ENCODE results near the gene FASTKD1.

DNA sequence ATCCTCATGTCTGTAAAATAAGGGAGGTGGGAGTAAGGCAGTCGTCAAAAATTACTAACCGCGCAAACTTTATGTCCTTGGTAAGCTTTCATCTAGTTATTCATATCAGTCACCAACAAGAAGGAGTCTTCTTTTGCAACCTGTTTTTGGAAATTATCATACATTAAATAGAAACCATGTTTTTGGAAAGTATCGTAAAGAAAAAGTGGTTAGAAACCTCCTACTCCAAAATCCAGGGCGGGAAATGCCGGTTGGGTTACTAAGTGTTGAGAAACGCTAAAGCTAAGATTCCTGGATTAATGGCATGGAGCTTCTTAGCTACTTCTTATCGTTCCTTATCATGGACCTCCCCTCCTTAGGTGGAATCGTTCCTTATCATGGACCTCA, 93.6 kb downstream of the FASTKD1 start:
- TF ChIP-seq EZH2 (IDR thresholded peaks at IDR 0.05; ENCODE audit: borderline replicate concordance, control insufficient read depth, low read depth, low read length) = no peak
- TF ChIP-seq, protein P1, sequence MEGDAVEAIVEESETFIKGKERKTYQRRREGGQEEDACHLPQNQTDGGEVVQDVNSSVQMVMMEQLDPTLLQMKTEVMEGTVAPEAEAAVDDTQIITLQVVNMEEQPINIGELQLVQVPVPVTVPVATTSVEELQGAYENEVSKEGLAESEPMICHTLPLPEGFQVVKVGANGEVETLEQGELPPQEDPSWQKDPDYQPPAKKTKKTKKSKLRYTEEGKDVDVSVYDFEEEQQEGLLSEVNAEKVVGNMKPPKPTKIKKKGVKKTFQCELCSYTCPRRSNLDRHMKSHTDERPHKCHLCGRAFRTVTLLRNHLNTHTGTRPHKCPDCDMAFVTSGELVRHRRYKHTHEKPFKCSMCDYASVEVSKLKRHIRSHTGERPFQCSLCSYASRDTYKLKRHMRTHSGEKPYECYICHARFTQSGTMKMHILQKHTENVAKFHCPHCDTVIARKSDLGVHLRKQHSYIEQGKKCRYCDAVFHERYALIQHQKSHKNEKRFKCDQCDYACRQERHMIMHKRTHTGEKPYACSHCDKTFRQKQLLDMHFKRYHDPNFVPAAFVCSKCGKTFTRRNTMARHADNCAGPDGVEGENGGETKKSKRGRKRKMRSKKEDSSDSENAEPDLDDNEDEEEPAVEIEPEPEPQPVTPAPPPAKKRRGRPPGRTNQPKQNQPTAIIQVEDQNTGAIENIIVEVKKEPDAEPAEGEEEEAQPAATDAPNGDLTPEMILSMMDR (IDR thresholded peaks at IDR 0.05 in 2 of 3, conservative IDR thresholded peaks at IDR 0.05 in 1 of 3; ENCODE audit: control insufficient read depth in 2 of 3, extremely low read depth in 1 of 3, insufficient read depth in 1 of 3, low read depth in 3 of 3, low read length in 3 of 3) = no peak
- TF ChIP-seq POLR2AphosphoS5 (IDR thresholded peaks at IDR 0.05; ENCODE audit: low read length) = no peak
- TF ChIP-seq RFX5 (IDR thresholded peaks at IDR 0.05; ENCODE audit: low read depth, low read length) = no peak
- TF ChIP-seq, protein P2, sequence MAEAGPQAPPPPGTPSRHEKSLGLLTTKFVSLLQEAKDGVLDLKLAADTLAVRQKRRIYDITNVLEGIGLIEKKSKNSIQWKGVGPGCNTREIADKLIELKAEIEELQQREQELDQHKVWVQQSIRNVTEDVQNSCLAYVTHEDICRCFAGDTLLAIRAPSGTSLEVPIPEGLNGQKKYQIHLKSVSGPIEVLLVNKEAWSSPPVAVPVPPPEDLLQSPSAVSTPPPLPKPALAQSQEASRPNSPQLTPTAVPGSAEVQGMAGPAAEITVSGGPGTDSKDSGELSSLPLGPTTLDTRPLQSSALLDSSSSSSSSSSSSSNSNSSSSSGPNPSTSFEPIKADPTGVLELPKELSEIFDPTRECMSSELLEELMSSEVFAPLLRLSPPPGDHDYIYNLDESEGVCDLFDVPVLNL (IDR thresholded peaks at IDR 0.05; ENCODE audit: low read depth, low read length) = no peak
- no peak for TF ChIP-seq NR2C2 (IDR thresholded peaks at IDR 0.05; ENCODE audit: borderline replicate concordance, control insufficient read depth, insufficient read length, low read depth)
- TF ChIP-seq, protein P3, sequence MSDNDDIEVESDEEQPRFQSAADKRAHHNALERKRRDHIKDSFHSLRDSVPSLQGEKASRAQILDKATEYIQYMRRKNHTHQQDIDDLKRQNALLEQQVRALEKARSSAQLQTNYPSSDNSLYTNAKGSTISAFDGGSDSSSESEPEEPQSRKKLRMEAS (IDR thresholded peaks at IDR 0.05; ENCODE audit: low read depth, low read length) = no peak
- TF ChIP-seq, protein P4, sequence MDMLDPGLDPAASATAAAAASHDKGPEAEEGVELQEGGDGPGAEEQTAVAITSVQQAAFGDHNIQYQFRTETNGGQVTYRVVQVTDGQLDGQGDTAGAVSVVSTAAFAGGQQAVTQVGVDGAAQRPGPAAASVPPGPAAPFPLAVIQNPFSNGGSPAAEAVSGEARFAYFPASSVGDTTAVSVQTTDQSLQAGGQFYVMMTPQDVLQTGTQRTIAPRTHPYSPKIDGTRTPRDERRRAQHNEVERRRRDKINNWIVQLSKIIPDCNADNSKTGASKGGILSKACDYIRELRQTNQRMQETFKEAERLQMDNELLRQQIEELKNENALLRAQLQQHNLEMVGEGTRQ (IDR thresholded peaks at IDR 0.05; ENCODE audit: borderline replicate concordance, low read depth, low read length) = no peak
- TF ChIP-seq, protein P5, sequence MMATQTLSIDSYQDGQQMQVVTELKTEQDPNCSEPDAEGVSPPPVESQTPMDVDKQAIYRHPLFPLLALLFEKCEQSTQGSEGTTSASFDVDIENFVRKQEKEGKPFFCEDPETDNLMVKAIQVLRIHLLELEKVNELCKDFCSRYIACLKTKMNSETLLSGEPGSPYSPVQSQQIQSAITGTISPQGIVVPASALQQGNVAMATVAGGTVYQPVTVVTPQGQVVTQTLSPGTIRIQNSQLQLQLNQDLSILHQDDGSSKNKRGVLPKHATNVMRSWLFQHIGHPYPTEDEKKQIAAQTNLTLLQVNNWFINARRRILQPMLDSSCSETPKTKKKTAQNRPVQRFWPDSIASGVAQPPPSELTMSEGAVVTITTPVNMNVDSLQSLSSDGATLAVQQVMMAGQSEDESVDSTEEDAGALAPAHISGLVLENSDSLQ (IDR thresholded peaks at IDR 0.05) = no peak
- TF ChIP-seq TARDBP (IDR thresholded peaks at IDR 0.05; ENCODE audit: borderline replicate concordance) = no peak
- TF ChIP-seq POLR2AphosphoS2 (IDR thresholded peaks at IDR 0.05; ENCODE audit: low read depth, low read length) = no peak
- TF ChIP-seq POLR2A (IDR thresholded peaks at IDR 0.05; ENCODE audit: low read depth, low read length) = no peak
- TF ChIP-seq MXI1 (IDR thresholded peaks at IDR 0.05; ENCODE audit: low read depth, low read length) = no peak
- no peak for TF ChIP-seq ATF7 (IDR thresholded peaks at IDR 0.05; ENCODE audit: low read depth)

Measured in GM12878 (cell line).